Type B pancreatic cell (in vitro differentiated cells): ENCODE measurements around the gene MGAT4B. TPM values are rescaled to one million over a fixed set of nuclear protein-coding genes. Genes with fewer than 3 reads are reported as not detected.

Experiments
- DNase-seq: peaks from one replicate; pipeline ENCODE4 v3.0.0; 2021; ENCODE audit warnings: mixed read lengths; ENCODE audit not compliant: unreplicated experiment; ENCODE audit errors: extremely low spot score
- H3K27ac Mint-ChIP-seq: 2 replicates; pipeline ENCODE4 v1.8.0; 2021; ENCODE audit warnings: mild to moderate bottlenecking, mixed read lengths
- H3K27me3 Mint-ChIP-seq: 2 replicates; pipeline ENCODE4 v1.8.0; 2021; ENCODE audit warnings: mixed read lengths
- H3K36me3 Mint-ChIP-seq: 2 replicates; pipeline ENCODE4 v1.8.0; 2021; ENCODE audit warnings: mixed read lengths
- H3K4me1 Mint-ChIP-seq: one replicate; pipeline ENCODE4 v1.8.0; 2021; ENCODE audit warnings: mixed read lengths; ENCODE audit not compliant: unreplicated experiment
- H3K4me3 Mint-ChIP-seq: 2 replicates; pipeline ENCODE4 v1.8.0; 2021; ENCODE audit warnings: mild to moderate bottlenecking, mixed read lengths
- H3K9me3 Mint-ChIP-seq: 2 replicates; pipeline ENCODE4 v1.8.0; 2021; ENCODE audit warnings: mixed read lengths
- microRNA-seq: library from miRNA; unstranded; fragments of <30 nt; microRNA quantifications from one replicate; pipeline ENCODE4, GENCODE V29; 2020
- total RNA-seq: library from RNA; stranded (reverse); gene quantifications from 2 replicates; pipeline ENCODE4 v1.2.1, GENCODE V29; 2021; ENCODE audit warnings: low replicate concordance
- TF ChIP-seq, protein P1 (sequence below): fragments of 200-600 bp; sonication (generic); conservative IDR thresholded peaks from 2 replicates; pipeline ENCODE4 v1.5.0; 2021; ENCODE audit warnings: antibody characterized with exemption, mild to moderate bottlenecking

The MGAT4B gene
- total RNA-seq, 1 donor from 2014 or later: 169 TPM

DNA sequence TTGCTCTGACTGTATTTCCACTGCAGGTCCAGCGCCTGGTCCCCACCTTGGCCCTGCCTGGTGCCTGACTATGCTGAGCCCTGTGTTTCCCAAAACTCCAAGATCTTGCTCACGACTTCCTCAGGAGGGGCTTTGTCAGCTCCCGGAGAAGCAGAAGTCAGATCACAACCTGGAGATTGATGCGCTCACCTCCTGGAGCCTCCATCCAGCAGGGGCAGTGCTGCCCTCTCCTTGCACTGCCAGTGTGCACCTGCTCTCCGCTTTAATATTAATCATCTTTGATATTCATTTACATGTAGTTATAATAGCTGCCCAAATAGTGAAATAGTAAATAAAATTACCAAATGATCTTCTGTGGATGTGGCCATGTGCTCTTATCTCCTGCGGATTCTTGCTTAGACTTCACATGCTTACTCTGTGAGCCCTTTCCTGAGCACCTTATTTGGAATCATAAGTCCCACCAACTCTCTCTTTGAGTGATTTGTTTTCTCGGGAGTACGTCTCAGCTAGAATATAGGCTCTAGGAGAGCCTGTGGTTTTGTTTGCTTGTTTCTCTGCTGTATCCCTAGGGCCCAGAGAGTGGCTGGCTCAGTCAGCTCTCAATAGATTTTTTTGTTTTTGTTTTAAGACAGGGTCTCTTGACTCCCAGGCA is 56.7 kb downstream of the MGAT4B start:
- H3K4me1 Mint-ChIP-seq: peaks cover 21% of the 10 kb centered on the region
- H3K4me3 Mint-ChIP-seq: no peak overlapping the region
- no peak for DNase-seq
- H3K27ac Mint-ChIP-seq: no peak overlapping the region
- H3K9me3 Mint-ChIP-seq: peaks cover 10% of the 10 kb centered on the region
- TF ChIP-seq, protein P1, sequence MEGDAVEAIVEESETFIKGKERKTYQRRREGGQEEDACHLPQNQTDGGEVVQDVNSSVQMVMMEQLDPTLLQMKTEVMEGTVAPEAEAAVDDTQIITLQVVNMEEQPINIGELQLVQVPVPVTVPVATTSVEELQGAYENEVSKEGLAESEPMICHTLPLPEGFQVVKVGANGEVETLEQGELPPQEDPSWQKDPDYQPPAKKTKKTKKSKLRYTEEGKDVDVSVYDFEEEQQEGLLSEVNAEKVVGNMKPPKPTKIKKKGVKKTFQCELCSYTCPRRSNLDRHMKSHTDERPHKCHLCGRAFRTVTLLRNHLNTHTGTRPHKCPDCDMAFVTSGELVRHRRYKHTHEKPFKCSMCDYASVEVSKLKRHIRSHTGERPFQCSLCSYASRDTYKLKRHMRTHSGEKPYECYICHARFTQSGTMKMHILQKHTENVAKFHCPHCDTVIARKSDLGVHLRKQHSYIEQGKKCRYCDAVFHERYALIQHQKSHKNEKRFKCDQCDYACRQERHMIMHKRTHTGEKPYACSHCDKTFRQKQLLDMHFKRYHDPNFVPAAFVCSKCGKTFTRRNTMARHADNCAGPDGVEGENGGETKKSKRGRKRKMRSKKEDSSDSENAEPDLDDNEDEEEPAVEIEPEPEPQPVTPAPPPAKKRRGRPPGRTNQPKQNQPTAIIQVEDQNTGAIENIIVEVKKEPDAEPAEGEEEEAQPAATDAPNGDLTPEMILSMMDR: no peak
- no peaks in the 10 kb centered on the region for H3K27me3 Mint-ChIP-seq
- H3K36me3 Mint-ChIP-seq: peaks cover 29% of the 10 kb centered on the region

DNA sequence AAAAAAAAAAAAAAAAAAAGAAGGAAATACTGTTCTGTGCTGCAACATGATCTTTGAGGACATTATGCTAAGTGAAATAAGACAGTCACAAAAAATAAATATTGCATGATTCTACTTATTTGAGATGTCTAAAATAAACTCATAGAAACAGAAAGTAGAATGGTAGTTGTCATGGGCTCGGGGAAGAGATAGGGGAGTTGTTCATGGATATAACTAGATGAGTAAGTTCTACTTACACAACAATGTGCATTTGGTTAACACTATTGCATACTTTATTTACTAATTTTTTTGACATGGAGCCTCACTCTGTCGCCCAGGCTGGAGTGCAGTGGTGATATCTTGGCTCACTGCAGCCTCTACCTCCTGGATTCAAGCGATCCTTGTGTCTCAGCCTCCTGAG is 58.9 kb downstream of the MGAT4B start:
- DNase-seq: no peak
- H3K4me1 Mint-ChIP-seq: peaks cover 4% of the 10 kb centered on the region
- TF ChIP-seq, protein P1: no peak

More for the DNA sequence above, 58.9 kb downstream of the MGAT4B start:
- no peak overlapping the region for H3K4me3 Mint-ChIP-seq
- H3K27ac Mint-ChIP-seq: no peak overlapping the region
- H3K9me3 Mint-ChIP-seq: peaks cover 6% of the 10 kb centered on the region
- no peaks in the 10 kb centered on the region for H3K27me3 Mint-ChIP-seq
- H3K36me3 Mint-ChIP-seq: peaks cover 19% of the 10 kb centered on the region

Small RNA genes lying within 50 kb of the gene (microRNA-seq; reads per million reads assigned to microRNA genes)
- 14.3 reads per million, percentile 38 among the genes with 10 or more reads in this experiment for gene MIR1229

Other genes starting within 250 kb of the MGAT4B start
- gene HNRNPH1, start 183.2 kb downstream of the MGAT4B start, total RNA-seq: 560 and 893 TPM in 2 replicates
- gene CBY3, start 125.8 kb downstream of the MGAT4B start, total RNA-seq: not detected in 2 replicates
- gene CANX, start 107.9 kb downstream of the MGAT4B start, total RNA-seq: 597 and 598 TPM in 2 replicates
- gene MAML1, start 74.0 kb downstream of the MGAT4B start, total RNA-seq: 32.9 and 42.6 TPM in 2 replicates
- gene LTC4S, start 12.9 kb downstream of the MGAT4B start, total RNA-seq: 4.0 and 6.5 TPM in 2 replicates
- gene SQSTM1, start 14.0 kb upstream of the MGAT4B start, total RNA-seq: 133 and 191 TPM in 2 replicates
- gene MRNIP, start 52.0 kb upstream of the MGAT4B start, total RNA-seq: 31.1 and 47.6 TPM in 2 replicates
- 105 and 114 TPM in 2 replicates for gene TBC1D9B, start 101.0 kb upstream of the MGAT4B start, total RNA-seq